ENCODE data around the gene LIMS1. TPM values are rescaled to one million over a fixed set of nuclear protein-coding genes. Genes with fewer than 3 reads are reported as not detected.

The LIMS1 gene
- total and polyA plus RNA-seq, 2 of the 13 experiments (the other 11 are each of a cell fraction or from before 2014, with no cell fraction given), result 38.3 to 49.6 TPM

DNA sequence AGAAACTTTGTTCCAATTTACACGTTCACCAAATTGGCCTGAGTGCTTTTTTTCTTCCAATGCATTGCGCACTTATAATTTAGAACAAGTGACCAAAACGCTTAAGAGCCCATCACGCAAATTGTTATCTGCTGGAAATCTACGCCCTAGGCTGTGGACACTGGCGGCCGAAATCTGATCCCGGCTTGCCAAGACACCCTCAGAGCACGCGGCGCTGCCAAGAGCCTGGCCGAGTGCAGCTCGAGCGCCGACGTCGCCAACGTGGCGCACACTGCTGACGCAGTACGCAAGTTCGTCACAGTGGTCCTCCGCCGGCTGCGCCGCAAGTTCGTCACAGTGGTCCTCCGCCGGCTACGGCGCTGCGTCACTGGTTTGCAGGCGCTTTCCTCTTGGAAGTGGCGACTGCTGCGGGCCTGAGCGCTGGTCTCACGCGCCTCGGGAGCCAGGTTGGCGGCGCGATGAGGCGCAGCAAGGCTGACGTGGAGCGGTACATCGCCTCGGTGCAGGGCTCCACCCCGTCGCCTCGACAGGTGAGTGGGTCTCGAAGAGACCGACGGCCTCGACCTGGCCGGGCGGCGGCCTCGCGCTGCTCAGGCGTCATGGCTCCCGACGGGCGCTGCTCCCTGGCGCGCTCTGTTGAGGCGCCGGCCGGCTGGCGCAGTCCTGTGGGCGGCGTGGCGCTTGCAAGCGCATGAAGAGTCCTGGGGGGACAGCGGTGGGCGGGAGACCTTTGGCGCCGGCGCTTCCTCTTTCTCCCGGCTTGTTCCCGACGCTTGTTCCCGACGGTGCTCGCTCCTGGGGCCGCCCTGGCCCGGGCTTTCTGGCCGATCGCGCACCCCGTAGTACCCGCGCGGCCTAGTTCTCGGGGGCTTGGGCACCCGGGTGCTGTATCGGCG, 185.1 kb downstream of the LIMS1 start, which contains the start of gene RANBP2 (continued):
- peak; percentile 89 for TF ChIP-seq NFE2L1 (CRISPR knock-in tag; IDR thresholded peaks at IDR 0.05; ENCODE audit: borderline replicate concordance)
- TF ChIP-seq, protein P1, sequence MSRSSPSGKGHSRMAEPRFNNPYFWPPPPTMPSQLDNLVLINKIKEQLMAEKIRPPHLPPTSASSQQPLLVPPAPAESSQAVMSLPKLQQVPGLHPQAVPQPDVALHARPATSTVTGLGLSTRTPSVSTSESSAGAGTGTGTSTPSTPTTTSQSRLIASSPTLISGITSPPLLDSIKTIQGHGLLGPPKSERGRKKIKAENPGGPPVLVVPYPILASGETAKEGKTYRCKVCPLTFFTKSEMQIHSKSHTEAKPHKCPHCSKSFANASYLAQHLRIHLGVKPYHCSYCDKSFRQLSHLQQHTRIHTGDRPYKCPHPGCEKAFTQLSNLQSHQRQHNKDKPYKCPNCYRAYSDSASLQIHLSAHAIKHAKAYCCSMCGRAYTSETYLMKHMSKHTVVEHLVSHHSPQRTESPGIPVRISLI (CRISPR knock-in tag; IDR thresholded peaks at IDR 0.05; ENCODE audit: borderline replicate concordance), result peak; percentile 80; the same call in 1 of the 2 replicates
- peak; percentile 98 for TF ChIP-seq IRF2 (CRISPR knock-in tag; IDR thresholded peaks at IDR 0.05)
- TF ChIP-seq, protein P2, sequence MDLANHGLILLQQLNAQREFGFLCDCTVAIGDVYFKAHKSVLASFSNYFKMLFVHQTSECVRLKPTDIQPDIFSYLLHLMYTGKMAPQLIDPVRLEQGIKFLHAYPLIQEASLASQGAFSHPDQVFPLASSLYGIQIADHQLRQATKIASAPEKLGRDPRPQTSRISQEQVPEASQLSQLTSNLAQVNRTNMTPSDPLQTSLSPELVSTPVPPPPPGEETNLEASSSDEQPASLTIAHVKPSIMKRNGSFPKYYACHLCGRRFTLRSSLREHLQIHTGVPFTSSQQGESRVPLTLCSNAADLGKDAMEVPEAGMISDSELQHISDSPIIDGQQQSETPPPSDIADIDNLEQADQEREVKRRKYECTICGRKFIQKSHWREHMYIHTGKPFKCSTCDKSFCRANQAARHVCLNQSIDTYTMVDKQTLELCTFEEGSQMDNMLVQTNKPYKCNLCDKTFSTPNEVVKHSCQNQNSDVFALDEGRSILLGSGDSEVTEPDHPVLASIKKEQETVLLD (CRISPR knock-in tag; IDR thresholded peaks at IDR 0.05; ENCODE audit: low read depth), result peak; percentile 82; the same call in 1 of the 2 replicates
- peak; percentile 99 for TF ChIP-seq ZNF749 (CRISPR knock-in tag; IDR thresholded peaks at IDR 0.05; ENCODE audit: borderline replicate concordance)
- TF ChIP-seq SAFB2 (CRISPR knock-in tag; IDR thresholded peaks at IDR 0.05; ENCODE audit: borderline replicate concordance, low read depth), result peak; percentile 98
- TF ChIP-seq ARNT (IDR thresholded peaks at IDR 0.05), result no peak
- TF ChIP-seq MIER3 (CRISPR knock-in tag; IDR thresholded peaks at IDR 0.05; ENCODE audit: borderline replicate concordance), result peak; percentile 99
- TF ChIP-seq, protein P3, sequence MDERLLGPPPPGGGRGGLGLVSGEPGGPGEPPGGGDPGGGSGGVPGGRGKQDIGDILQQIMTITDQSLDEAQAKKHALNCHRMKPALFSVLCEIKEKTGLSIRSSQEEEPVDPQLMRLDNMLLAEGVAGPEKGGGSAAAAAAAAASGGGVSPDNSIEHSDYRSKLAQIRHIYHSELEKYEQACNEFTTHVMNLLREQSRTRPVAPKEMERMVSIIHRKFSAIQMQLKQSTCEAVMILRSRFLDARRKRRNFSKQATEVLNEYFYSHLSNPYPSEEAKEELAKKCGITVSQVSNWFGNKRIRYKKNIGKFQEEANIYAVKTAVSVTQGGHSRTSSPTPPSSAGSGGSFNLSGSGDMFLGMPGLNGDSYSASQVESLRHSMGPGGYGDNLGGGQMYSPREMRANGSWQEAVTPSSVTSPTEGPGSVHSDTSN (CRISPR knock-in tag; IDR thresholded peaks at IDR 0.05), result no peak
- peak; percentile 53; the same call in 1 of the 2 replicates for TF ChIP-seq GLI4 (CRISPR knock-in tag; IDR thresholded peaks at IDR 0.05; ENCODE audit: borderline replicate concordance)
- TF ChIP-seq ISX (CRISPR knock-in tag; conservative IDR thresholded peaks at IDR 0.05), result no peak; the same call in none of the 2 replicates
- TF ChIP-seq ZBTB1 (CRISPR knock-in tag; IDR thresholded peaks at IDR 0.05; ENCODE audit: borderline replicate concordance), result 0 out of 2 replicates have a peak, but pooled peaks have one; percentile 69
- TF ChIP-seq, protein P4, sequence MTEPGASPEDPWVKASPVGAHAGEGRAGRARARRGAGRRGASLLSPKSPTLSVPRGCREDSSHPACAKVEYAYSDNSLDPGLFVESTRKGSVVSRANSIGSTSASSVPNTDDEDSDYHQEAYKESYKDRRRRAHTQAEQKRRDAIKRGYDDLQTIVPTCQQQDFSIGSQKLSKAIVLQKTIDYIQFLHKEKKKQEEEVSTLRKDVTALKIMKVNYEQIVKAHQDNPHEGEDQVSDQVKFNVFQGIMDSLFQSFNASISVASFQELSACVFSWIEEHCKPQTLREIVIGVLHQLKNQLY (CRISPR knock-in tag; IDR thresholded peaks at IDR 0.05), result peak; percentile 85
- TF ChIP-seq, protein P5, sequence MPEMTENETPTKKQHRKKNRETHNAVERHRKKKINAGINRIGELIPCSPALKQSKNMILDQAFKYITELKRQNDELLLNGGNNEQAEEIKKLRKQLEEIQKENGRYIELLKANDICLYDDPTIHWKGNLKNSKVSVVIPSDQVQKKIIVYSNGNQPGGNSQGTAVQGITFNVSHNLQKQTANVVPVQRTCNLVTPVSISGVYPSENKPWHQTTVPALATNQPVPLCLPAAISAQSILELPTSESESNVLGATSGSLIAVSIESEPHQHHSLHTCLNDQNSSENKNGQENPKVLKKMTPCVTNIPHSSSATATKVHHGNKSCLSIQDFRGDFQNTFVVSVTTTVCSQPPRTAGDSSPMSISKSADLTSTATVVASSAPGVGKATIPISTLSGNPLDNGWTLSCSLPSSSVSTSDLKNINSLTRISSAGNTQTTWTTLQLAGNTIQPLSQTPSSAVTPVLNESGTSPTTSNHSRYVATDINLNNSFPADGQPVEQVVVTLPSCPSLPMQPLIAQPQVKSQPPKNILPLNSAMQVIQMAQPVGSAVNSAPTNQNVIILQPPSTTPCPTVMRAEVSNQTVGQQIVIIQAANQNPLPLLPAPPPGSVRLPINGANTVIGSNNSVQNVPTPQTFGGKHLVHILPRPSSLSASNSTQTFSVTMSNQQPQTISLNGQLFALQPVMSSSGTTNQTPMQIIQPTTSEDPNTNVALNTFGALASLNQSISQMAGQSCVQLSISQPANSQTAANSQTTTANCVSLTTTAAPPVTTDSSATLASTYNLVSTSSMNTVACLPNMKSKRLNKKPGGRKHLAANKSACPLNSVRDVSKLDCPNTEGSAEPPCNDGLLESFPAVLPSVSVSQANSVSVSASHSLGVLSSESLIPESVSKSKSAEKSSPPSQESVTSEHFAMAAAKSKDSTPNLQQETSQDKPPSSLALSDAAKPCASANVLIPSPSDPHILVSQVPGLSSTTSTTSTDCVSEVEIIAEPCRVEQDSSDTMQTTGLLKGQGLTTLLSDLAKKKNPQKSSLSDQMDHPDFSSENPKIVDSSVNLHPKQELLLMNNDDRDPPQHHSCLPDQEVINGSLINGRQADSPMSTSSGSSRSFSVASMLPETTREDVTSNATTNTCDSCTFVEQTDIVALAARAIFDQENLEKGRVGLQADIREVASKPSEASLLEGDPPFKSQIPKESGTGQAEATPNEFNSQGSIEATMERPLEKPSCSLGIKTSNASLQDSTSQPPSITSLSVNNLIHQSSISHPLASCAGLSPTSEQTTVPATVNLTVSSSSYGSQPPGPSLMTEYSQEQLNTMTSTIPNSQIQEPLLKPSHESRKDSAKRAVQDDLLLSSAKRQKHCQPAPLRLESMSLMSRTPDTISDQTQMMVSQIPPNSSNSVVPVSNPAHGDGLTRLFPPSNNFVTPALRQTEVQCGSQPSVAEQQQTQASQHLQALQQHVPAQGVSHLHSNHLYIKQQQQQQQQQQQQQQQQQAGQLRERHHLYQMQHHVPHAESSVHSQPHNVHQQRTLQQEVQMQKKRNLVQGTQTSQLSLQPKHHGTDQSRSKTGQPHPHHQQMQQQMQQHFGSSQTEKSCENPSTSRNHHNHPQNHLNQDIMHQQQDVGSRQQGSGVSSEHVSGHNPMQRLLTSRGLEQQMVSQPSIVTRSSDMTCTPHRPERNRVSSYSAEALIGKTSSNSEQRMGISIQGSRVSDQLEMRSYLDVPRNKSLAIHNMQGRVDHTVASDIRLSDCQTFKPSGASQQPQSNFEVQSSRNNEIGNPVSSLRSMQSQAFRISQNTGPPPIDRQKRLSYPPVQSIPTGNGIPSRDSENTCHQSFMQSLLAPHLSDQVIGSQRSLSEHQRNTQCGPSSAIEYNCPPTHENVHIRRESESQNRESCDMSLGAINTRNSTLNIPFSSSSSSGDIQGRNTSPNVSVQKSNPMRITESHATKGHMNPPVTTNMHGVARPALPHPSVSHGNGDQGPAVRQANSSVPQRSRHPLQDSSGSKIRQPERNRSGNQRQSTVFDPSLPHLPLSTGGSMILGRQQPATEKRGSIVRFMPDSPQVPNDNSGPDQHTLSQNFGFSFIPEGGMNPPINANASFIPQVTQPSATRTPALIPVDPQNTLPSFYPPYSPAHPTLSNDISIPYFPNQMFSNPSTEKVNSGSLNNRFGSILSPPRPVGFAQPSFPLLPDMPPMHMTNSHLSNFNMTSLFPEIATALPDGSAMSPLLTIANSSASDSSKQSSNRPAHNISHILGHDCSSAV (CRISPR knock-in tag; IDR thresholded peaks at IDR 0.05; ENCODE audit: borderline replicate concordance), result peak; percentile 89; the same call in 1 of the 2 replicates
